SU-DHL-6 (cell line): ENCODE results near the gene SRXN1.

ENCODE experiments used
- H2AFZ ChIP-seq: fragments of 200-600 bp; sonication (generic); 2 replicates; pipeline ENCODE4 v1.6.1; 2014; ENCODE audit warnings: low read depth, mild to moderate bottlenecking, moderate library complexity, mixed read lengths, antibody characterized with exemption, low read length; ENCODE audit not compliant: severe bottlenecking
- H3F3A ChIP-seq: fragments of 200-600 bp; shearing (Covaris generic); 2 replicates; pipeline ENCODE4 v1.6.0; 2016; ENCODE audit warnings: antibody characterized with exemption, mild to moderate bottlenecking; ENCODE audit not compliant: insufficient read depth
- H3K27ac ChIP-seq: fragments of 200-600 bp; sonication (generic); 2 replicates; pipeline ENCODE4 v1.5.1; 2016; ENCODE audit warnings: low read depth, mild to moderate bottlenecking, low read length, moderate library complexity, mixed read lengths
- H3K27me3 ChIP-seq: fragments of 200-600 bp; sonication (generic), shearing (Covaris generic); 2 replicates; pipeline ENCODE4 v1.6.0; 2014; ENCODE audit warnings: mild to moderate bottlenecking, low read length
- H3K36me3 ChIP-seq: fragments of 200-600 bp; sonication (generic); 2 replicates; pipeline ENCODE4 v1.6.1; 2014; ENCODE audit warnings: mild to moderate bottlenecking, low read length, mixed read lengths
- H3K4me2 ChIP-seq: fragments of 300-600, 200-600 bp; shearing (Covaris generic), sonication (generic); 2 replicates; pipeline ENCODE4 v1.6.0; 2014; ENCODE audit warnings: low read length, low read depth, mild to moderate bottlenecking; ENCODE audit not compliant: poor library complexity, severe bottlenecking
- H3K4me3 ChIP-seq: fragments of 200-600 bp; sonication (generic); 2 replicates; pipeline ENCODE4 v1.5.1; 2014; ENCODE audit warnings: antibody characterized with exemption, low read length, mild to moderate bottlenecking, mixed read lengths; ENCODE audit not compliant: insufficient read depth, poor library complexity, severe bottlenecking
- H3K79me2 ChIP-seq: fragments of 200-600 bp; sonication (generic); 2 replicates; pipeline ENCODE4 v1.6.1; 2014; ENCODE audit warnings: mild to moderate bottlenecking, low read length, moderate library complexity; ENCODE audit not compliant: insufficient read depth
- H3K9ac ChIP-seq: fragments of 200-600 bp; sonication (generic); 2 replicates; pipeline ENCODE4 v1.7.0; 2014; ENCODE audit warnings: mild to moderate bottlenecking, low read length
- H3K9me2 ChIP-seq: fragments of 200-600 bp; sonication (generic); replicated peaks from 2 replicates; pipeline ENCODE4 v1.6.1; 2014; ENCODE audit warnings: low read length; ENCODE audit not compliant: insufficient read depth
- H3K9me3 ChIP-seq: fragments of 200-600 bp; sonication (generic); 2 replicates; pipeline ENCODE4 v1.6.1; 2014; ENCODE audit warnings: low read length, mixed read lengths; ENCODE audit not compliant: insufficient read depth
- H4K20me1 ChIP-seq: fragments of 200-600 bp; sonication (generic); 2 replicates; pipeline ENCODE4 v1.6.1; 2014; ENCODE audit warnings: low read depth, mild to moderate bottlenecking, antibody characterized with exemption, low read length, moderate library complexity, mixed read lengths
- EZH2phosphoT487 ChIP-seq: fragments of 200-600 bp; sonication (generic), shearing (Covaris generic); conservative IDR thresholded peaks from 2 replicates; pipeline ENCODE4 v1.6.1; 2018; ENCODE audit warnings: mild to moderate bottlenecking, antibody characterized with exemption, low read length, moderate library complexity, mixed read lengths
- TF ChIP-seq, protein P1 (sequence below): fragments of 200-600 bp; sonication (generic); IDR thresholded peaks from one replicate; pipeline ENCODE4 v1.5.1; 2017; ENCODE audit warnings: antibody characterized with exemption, mild to moderate bottlenecking, low read length, moderate library complexity; ENCODE audit not compliant: insufficient read depth, poor library complexity, severe bottlenecking

The SRXN1 gene

DNA sequence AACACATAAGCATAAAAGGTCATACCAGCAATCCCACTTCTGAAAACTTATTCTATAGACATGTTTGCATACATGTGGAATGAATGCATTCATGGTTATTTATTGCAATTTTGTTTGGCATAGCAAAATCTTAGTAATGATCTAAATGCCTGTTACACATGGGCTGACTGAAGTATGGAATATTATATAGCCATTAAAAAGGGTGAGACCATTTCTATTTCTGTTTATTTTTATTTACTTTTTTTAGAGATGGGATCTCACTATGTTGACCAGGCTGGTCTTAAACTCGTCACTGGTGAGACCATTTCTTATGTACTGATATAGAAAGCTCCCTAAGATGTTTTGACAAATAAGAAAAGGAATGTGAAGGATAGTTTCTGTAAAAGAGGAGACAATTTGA lies 36.9 kb upstream of the SRXN1 start:
- TF ChIP-seq, protein P1, sequence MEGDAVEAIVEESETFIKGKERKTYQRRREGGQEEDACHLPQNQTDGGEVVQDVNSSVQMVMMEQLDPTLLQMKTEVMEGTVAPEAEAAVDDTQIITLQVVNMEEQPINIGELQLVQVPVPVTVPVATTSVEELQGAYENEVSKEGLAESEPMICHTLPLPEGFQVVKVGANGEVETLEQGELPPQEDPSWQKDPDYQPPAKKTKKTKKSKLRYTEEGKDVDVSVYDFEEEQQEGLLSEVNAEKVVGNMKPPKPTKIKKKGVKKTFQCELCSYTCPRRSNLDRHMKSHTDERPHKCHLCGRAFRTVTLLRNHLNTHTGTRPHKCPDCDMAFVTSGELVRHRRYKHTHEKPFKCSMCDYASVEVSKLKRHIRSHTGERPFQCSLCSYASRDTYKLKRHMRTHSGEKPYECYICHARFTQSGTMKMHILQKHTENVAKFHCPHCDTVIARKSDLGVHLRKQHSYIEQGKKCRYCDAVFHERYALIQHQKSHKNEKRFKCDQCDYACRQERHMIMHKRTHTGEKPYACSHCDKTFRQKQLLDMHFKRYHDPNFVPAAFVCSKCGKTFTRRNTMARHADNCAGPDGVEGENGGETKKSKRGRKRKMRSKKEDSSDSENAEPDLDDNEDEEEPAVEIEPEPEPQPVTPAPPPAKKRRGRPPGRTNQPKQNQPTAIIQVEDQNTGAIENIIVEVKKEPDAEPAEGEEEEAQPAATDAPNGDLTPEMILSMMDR, result no peak
- no peak for TF ChIP-seq EZH2phosphoT487
- no peaks in the 10 kb centered on the region for H3K9me3 ChIP-seq
- no peaks in the 10 kb centered on the region for H4K20me1 ChIP-seq
- H3K4me2 ChIP-seq, result no peak overlapping the region
- no peaks in the 10 kb centered on the region for H3F3A ChIP-seq
- no peak overlapping the region for H3K9ac ChIP-seq
- no peak overlapping the region for H2AFZ ChIP-seq
- no peaks in the 10 kb centered on the region for H3K9me2 ChIP-seq
- no peak overlapping the region for H3K27ac ChIP-seq
- no peaks in the 10 kb centered on the region for H3K79me2 ChIP-seq
- H3K36me3 ChIP-seq, result no peaks in the 10 kb centered on the region
- H3K4me3 ChIP-seq, result no peak overlapping the region
- no peaks in the 10 kb centered on the region for H3K27me3 ChIP-seq

DNA sequence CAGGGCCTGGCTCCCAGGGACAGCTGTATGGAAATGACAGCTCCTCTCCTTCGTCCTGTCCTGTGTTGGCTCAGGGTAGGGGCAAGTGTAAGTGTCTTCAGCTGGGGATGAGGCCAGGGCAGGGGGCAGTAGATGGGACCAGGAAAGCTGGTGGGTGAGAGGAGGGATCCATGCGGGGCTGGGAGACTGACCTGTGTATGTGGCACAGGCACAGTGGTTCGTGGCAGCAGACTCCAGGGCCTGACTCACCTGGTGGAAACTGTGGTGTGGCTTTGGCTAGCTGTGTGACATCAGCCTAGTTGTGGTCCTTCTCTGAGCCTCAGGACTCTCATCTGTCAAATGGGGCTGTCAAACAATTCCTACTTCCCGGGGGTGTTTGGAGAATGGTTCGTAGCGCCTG lies 36.3 kb upstream of the SRXN1 start:
- Histone ChIP-seq H3K27ac (no peak overlapping the region), H3K4me3 (no peak overlapping the region), H3K9me2 (no peaks in the 10 kb centered on the region), H3F3A (no peaks in the 10 kb centered on the region), H3K79me2 (no peaks in the 10 kb centered on the region), H3K9me3 (no peaks in the 10 kb centered on the region), H3K4me2 (no peak overlapping the region), H4K20me1 (no peaks in the 10 kb centered on the region), H2AFZ (no peak overlapping the region), H3K36me3 (no peaks in the 10 kb centered on the region), H3K27me3 (no peaks in the 10 kb centered on the region), H3K9ac (no peak overlapping the region)
- no peak for TF ChIP-seq EZH2phosphoT487
- TF ChIP-seq, protein P1, result no peak

DNA sequence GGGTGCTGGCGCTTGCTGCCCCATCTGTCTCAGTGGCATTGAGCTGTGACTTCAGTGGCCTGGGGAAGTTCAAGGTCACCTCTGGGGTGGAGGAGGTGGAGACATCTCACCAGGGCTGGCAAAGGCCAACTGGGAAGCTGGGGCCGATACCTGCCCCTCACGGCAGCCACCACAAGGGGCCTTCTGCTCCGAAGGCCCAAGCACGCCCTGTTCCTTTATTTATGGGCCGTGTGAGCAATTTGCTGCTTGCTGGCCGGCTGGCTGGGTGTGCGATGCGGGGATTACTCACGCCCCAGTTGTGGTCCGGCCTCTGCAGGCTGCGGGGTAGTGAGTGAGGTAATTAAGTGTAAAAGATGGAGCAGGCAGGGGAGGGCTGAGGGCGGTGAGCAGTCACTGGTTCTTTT lies 35.8 kb upstream of the SRXN1 start:
- H3K27ac ChIP-seq, result no peak overlapping the region
- H3K79me2 ChIP-seq, result no peaks in the 10 kb centered on the region
- H3K4me3 ChIP-seq, result no peak overlapping the region
- no peak overlapping the region for H2AFZ ChIP-seq
- no peaks in the 10 kb centered on the region for H3K27me3 ChIP-seq
- H3K9me3 ChIP-seq, result no peaks in the 10 kb centered on the region
- no peaks in the 10 kb centered on the region for H3K36me3 ChIP-seq
- no peaks in the 10 kb centered on the region for H3K9me2 ChIP-seq
- no peak overlapping the region for H3K4me2 ChIP-seq
- no peak overlapping the region for H3K9ac ChIP-seq
- H4K20me1 ChIP-seq, result no peaks in the 10 kb centered on the region
- no peaks in the 10 kb centered on the region for H3F3A ChIP-seq
- no peak for TF ChIP-seq EZH2phosphoT487
- TF ChIP-seq, protein P1, result no peak
